Measurements from ENCODE around the gene GNA12.

GRCh38 chr7:2729893-2730716, 114.0 kb downstream of the GNA12 start:
- TF ChIP-seq CTCF (IDR thresholded peaks at IDR 0.05), result no peak
- TF ChIP-seq POLR2A (IDR thresholded peaks at IDR 0.05), result no peak
- TF ChIP-seq EP300 (IDR thresholded peaks at IDR 0.05), result peak; percentile 26

All from stomach (tissue), 4 donors.